GM19023 (cell line): ENCODE results near the gene CLTRN.

ENCODE experiments used
- ATAC-seq: cut with Tn5 transposase; IDR thresholded peaks from one replicate; pipeline ENCODE4 v1.9.1; 2021; ENCODE audit warnings: mild to moderate bottlenecking, moderate library complexity; ENCODE audit not compliant: unreplicated experiment

Gene CLTRN

GRCh38 chrX:15579778-15580747 lies 84.5 kb downstream of the CLTRN start:
- no peak for ATAC-seq
